GM12874 (cell line): ENCODE measurements around the gene XRCC1.

Experiments used
- CTCF ChIP-seq: IDR thresholded peaks from 2 replicates; pipeline ENCODE4 v1.5.1; 2011; ENCODE audit warnings: low read depth, mild to moderate bottlenecking, control low read depth, low read length, moderate library complexity; ENCODE audit not compliant: insufficient read depth

The XRCC1 gene

DNA sequence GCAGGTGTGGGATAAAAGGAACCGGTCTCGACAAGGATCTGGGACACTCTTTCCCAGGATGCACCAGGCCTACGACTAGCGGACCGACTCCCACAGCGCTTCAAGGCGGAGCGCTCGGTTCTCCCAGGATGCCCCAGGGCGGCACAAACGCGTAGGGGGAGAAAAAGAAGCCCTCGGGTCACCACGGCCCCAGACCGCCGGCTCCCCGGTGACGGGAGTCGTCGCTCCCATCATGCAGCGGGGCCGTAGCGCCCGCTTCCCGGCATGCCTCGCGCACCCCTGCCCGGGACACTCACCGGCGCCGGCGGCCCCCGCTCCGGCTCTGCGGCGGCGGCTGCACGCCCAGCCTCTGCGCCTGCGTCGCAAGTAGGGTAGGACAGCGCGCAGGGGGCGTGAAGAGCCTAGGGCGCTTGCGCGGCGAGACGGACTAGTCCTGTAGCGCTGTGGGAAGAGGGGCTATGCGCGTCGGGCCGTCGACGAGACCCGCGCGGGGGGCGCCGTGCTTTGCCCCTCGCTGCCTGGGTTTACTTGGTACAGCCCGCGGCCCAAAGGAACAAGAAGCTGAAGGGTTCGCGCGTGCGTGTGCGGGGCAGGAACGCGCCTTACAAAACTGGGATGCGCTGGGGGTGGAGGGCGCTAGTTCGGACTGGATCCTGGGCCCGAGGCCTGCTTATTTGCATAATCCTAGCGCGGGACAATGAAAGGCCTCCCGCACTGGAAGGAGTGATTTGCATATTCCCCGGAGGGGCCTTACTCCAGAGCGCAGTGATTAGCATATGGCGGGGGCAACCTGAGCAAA lies 44.1 kb upstream of the XRCC1 start, which contains the start of gene ZNF428:
Gene ZNF428, minus strand, starts transcription at position 368 of the 799 bp plus-strand sequence. CDS start 5,325 bp downstream, outside the sequence.
- TF ChIP-seq CTCF = no peak

GRCh38 chr19:43618921-43619261 lies 43.6 kb upstream of the XRCC1 start:
- TF ChIP-seq CTCF = no peak

DNA sequence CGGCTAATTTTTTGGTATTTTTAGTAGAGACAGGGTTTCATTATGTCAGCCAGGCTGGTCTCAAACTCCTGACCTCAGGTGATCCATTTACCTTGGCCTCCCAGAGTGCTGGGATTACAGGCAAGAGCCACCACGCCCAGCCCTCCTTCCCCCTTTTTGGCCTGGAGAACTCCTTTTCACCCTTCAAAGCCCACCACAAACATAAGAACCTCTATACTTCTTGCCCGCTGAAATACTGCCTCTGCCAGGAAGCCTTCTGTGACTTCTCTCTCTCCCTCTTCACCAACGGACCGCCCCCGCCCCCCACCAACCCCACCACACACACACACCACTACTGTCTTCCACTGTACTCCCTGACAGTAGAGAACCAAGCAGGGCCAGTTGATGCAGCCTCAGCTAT lies 41.6 kb upstream of the XRCC1 start:
- TF ChIP-seq CTCF = no peak

DNA sequence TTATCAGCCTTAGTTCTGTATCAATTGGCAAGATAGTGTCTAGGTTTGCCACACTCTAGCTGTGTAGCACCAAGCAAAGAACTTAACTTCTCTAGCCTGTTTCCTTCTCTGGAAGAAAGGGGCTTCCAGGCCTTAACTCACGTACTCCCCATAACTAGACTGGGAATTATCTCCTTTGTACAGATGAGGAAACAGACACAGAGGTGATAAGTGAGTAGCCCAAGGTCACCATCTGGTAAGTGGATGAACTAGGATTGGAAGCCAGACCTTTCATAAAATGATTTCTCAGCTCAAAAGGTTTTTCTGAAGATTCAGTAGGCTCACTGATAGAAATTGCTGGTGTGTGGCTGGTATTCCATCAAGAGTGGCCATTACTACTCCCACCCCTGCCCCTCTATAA lies 41.0 kb upstream of the XRCC1 start:
- TF ChIP-seq CTCF = no peak

- no peak for TF ChIP-seq CTCF
Observed at GRCh38 chr19:43612374-43612773, 37.0 kb upstream of the XRCC1 start.

- no peak for TF ChIP-seq CTCF
Observed at GRCh38 chr19:43611788-43612187, 36.5 kb upstream of the XRCC1 start, which contains the start of gene SRRM5. TSS of gene SRRM5 (plus strand) at chr19:43612088. CDS start at chr19:43612122, 34 bp downstream.

DNA sequence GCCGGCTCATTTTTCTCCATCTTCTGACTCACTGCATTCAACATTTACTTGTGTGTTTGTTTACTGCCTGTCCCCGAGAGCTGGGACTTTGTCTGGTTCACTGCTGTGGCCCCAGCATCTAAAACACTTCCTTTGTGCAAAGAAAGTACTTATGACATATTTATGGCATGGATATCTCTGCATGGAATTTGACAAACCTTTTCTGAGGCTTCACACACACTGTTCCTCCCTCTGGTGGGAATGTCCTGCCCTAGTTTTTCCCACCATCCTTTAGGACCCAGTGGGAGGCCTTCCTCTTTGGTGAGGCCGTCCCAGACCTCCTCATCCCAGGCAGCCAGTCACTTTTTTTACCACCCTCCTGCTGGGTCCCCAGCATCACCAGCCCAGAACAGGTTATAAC lies 35.2 kb upstream of the XRCC1 start:
- TF ChIP-seq CTCF = no peak
